ENCODE measurements around the gene ZBTB49. TPM values are rescaled to one million over a fixed set of nuclear protein-coding genes. Genes with fewer than 3 reads are reported as not detected.

Gene ZBTB49
- total RNA-seq, 2 donors from 2014 or later: 6.4 to 8.2 TPM

GRCh38 chr4:4260185-4260751 lies 29.8 kb upstream of the ZBTB49 start:
- no peak overlapping the region for H3K4me3 Mint-ChIP-seq
- H3K27ac Mint-ChIP-seq: no peak overlapping the region
- no peaks in the 10 kb centered on the region for H3K36me3 Mint-ChIP-seq (ENCODE audit: insufficient read depth in 2 of 2)
- no peaks in the 10 kb centered on the region for H3K9me3 Mint-ChIP-seq
- no peaks in the 10 kb centered on the region for H3K4me1 Mint-ChIP-seq (ENCODE audit: low read depth)
- no peaks in the 10 kb centered on the region for H3K27me3 Mint-ChIP-seq (ENCODE audit: low read depth)
- DNase-seq (peak in 1 of 2 donors; percentile 5), ATAC-seq (replicated peaks in 1 of 2) (peak; percentile 95 to 98)

- Mint-ChIP-seq H3K4me3 (no peak overlapping the region), H3K27me3 (ENCODE audit: low read depth) (no peaks in the 10 kb centered on the region), H3K4me1 (ENCODE audit: low read depth) (no peaks in the 10 kb centered on the region), H3K9me3 (no peaks in the 10 kb centered on the region), H3K27ac (peak overlapping the region; percentile 61), H3K36me3 (ENCODE audit: insufficient read depth in 2 of 2) (peaks cover 5 to 22% of the 10 kb centered on the region in 2 donors)
- DNase-seq (no peak), ATAC-seq (replicated peaks in 1 of 2) (no peak)
Measured at GRCh38 chr4:4267981-4268380, 22.1 kb upstream of the ZBTB49 start.

- Mint-ChIP-seq H3K4me3 (peak overlapping the region in 1 of 2 donors; percentile 74), H3K9me3 (no peaks in the 10 kb centered on the region), H3K27me3 (ENCODE audit: low read depth) (no peaks in the 10 kb centered on the region), H3K27ac (peak overlapping the region; percentile 49), H3K4me1 (ENCODE audit: low read depth) (no peaks in the 10 kb centered on the region), H3K36me3 (ENCODE audit: insufficient read depth in 2 of 2) (peaks cover 5 to 24% of the 10 kb centered on the region in 2 donors)
- DNase-seq (no peak), ATAC-seq (replicated peaks in 1 of 2) (peak in 1 of 2 donors; percentile 16)
Measured at GRCh38 chr4:4268776-4269175, 21.3 kb upstream of the ZBTB49 start.

DNA sequence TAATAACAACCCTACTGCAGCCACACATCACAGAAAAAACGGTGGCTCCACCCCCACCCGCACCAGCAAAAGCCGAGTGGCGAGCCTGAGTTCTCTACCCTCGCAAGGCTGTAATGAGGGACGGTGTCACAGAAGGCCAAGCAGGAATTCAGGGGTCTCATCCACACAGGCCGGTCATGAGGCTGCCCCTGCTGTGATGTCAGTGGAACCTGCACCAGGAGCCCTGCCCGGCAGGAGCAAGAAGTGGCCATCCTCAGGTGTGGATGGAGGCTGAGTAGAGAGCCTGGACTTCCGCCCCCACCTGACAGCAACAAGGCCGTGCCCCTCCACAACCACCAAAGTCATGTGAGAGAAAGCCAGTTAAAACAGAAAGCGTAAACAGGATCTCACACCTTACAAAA lies 20.7 kb upstream of the ZBTB49 start:
- DNase-seq: peak in 1 of 2 donors; percentile 9
- ATAC-seq (replicated peaks in 1 of 2): peak in 1 of 2 donors; percentile 74
- Mint-ChIP-seq H3K9me3 (no peaks in the 10 kb centered on the region), H3K36me3 (ENCODE audit: insufficient read depth in 2 of 2) (peaks cover 5 to 27% of the 10 kb centered on the region in 2 donors), H3K27ac (peak overlapping the region; percentile 49), H3K4me1 (ENCODE audit: low read depth) (no peaks in the 10 kb centered on the region), H3K4me3 (peak overlapping the region in 1 of 2 donors; percentile 74), H3K27me3 (ENCODE audit: low read depth) (no peaks in the 10 kb centered on the region)

DNA sequence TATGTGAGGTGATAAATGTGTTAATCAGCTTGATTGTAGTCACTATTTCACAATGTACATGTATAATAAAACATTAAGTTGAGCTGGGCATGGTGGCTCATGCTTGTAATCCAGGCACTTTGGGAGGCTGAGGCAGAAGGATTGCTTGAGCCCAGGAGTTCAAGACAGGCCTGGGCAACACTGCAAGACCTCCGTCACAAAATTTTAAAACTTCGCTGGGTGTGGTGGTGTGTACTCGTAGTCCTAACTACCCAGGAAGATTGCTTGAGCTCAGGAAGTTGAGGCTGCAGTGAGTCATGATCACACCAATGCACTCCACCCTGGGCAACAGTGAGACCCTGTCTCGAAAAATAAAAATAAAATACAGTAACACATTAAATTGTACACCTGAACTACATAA lies 20.2 kb upstream of the ZBTB49 start:
- Mint-ChIP-seq H3K27ac (peak overlapping the region; percentile 49), H3K36me3 (ENCODE audit: insufficient read depth in 2 of 2) (peaks cover 6 to 32% of the 10 kb centered on the region in 2 donors), H3K9me3 (no peaks in the 10 kb centered on the region), H3K4me3 (peak overlapping the region in 1 of 2 donors; percentile 74), H3K4me1 (ENCODE audit: low read depth) (no peaks in the 10 kb centered on the region), H3K27me3 (ENCODE audit: low read depth) (no peaks in the 10 kb centered on the region)
- ATAC-seq (replicated peaks in 1 of 2) (peak in 1 of 2 donors; percentile 70), DNase-seq (no peak)

GRCh38 chr4:4270529-4270928 lies 19.5 kb upstream of the ZBTB49 start:
- ATAC-seq (replicated peaks in 1 of 2): no peak
- Mint-ChIP-seq H3K4me1 (ENCODE audit: low read depth) (no peaks in the 10 kb centered on the region), H3K27ac (peak overlapping the region; percentile 72), H3K4me3 (peak overlapping the region in 1 of 2 donors; percentile 25), H3K27me3 (ENCODE audit: low read depth) (no peaks in the 10 kb centered on the region), H3K36me3 (ENCODE audit: insufficient read depth in 2 of 2) (peaks cover 6 to 33% of the 10 kb centered on the region in 2 donors), H3K9me3 (no peaks in the 10 kb centered on the region)
- DNase-seq: no peak

GRCh38 chr4:4271912-4272311 lies 18.1 kb upstream of the ZBTB49 start:
- Mint-ChIP-seq H3K4me1 (ENCODE audit: low read depth) (no peaks in the 10 kb centered on the region), H3K4me3 (no peak overlapping the region), H3K27me3 (ENCODE audit: low read depth) (no peaks in the 10 kb centered on the region), H3K9me3 (no peaks in the 10 kb centered on the region), H3K36me3 (ENCODE audit: insufficient read depth in 2 of 2) (peaks cover 5 to 40% of the 10 kb centered on the region in 2 donors), H3K27ac (peak overlapping the region; percentile 14)
- DNase-seq (no peak), ATAC-seq (replicated peaks in 1 of 2) (no peak)

DNA sequence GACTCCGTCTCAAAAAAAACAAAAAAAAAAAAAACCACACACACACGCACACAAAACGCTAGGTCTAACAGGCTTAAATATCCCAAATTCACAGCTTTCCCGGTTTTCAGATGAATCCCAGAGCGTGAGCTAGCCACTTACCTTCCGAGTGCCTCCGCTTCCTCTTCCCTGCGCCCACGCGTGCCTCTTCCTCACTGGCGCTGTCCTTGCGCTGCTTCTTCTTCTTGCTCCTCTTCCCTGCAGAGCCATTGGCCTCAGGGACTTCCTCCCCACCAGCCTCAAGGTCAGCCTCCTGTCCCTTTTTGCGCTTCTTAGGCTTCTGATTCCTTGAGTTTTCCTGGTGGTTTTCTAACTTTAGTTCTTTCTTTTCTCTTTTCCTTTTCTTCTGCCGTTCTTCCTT lies 15.8 kb upstream of the ZBTB49 start:
- no peak overlapping the region for H3K4me3 Mint-ChIP-seq
- DNase-seq (no peak), ATAC-seq (replicated peaks in 1 of 2) (no peak)
- peaks cover 6 to 37% of the 10 kb centered on the region in 2 donors for H3K36me3 Mint-ChIP-seq (ENCODE audit: insufficient read depth in 2 of 2)
- peak overlapping the region; percentile 16 for H3K27ac Mint-ChIP-seq
- no peaks in the 10 kb centered on the region for H3K4me1 Mint-ChIP-seq (ENCODE audit: low read depth)
- no peaks in the 10 kb centered on the region for H3K9me3 Mint-ChIP-seq
- H3K27me3 Mint-ChIP-seq (ENCODE audit: low read depth): no peaks in the 10 kb centered on the region

DNA sequence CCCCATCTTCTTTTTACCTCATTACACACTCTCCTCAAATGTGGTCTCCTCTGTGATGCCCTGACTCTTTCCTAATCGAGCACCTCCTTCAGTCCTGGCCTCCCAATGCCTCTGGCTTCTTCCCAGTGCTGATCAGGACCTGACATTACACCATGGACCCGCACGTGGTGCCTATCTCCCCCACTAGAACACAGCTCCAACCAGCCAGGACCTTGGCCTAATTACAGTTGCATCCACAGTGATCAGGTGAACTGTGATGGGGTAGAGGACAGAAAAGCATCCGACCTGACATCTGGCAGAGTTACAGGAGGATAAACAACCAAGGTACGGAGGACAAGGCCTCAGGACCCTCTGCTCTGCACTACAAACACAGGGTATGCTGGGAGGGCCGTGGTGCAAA lies 12.5 kb upstream of the ZBTB49 start:
- Mint-ChIP-seq H3K4me3 (no peak overlapping the region), H3K27me3 (ENCODE audit: low read depth) (no peaks in the 10 kb centered on the region), H3K36me3 (ENCODE audit: insufficient read depth in 2 of 2) (peaks cover 4 to 39% of the 10 kb centered on the region in 2 donors), H3K4me1 (ENCODE audit: low read depth) (no peaks in the 10 kb centered on the region), H3K9me3 (no peaks in the 10 kb centered on the region), H3K27ac (no peak overlapping the region)
- ATAC-seq (replicated peaks in 1 of 2) (no peak), DNase-seq (no peak)

GRCh38 chr4:4281787-4282186 lies 8.3 kb upstream of the ZBTB49 start:
- Mint-ChIP-seq H3K4me3 (no peak overlapping the region), H3K36me3 (ENCODE audit: insufficient read depth in 2 of 2) (peaks cover 2 to 28% of the 10 kb centered on the region in 2 donors), H3K4me1 (ENCODE audit: low read depth) (peaks cover 2% of the 10 kb centered on the region), H3K27me3 (ENCODE audit: low read depth) (no peaks in the 10 kb centered on the region), H3K9me3 (no peaks in the 10 kb centered on the region), H3K27ac (peak overlapping the region; percentile 8)
- no peak for ATAC-seq (replicated peaks in 1 of 2)
- no peak for DNase-seq

DNA sequence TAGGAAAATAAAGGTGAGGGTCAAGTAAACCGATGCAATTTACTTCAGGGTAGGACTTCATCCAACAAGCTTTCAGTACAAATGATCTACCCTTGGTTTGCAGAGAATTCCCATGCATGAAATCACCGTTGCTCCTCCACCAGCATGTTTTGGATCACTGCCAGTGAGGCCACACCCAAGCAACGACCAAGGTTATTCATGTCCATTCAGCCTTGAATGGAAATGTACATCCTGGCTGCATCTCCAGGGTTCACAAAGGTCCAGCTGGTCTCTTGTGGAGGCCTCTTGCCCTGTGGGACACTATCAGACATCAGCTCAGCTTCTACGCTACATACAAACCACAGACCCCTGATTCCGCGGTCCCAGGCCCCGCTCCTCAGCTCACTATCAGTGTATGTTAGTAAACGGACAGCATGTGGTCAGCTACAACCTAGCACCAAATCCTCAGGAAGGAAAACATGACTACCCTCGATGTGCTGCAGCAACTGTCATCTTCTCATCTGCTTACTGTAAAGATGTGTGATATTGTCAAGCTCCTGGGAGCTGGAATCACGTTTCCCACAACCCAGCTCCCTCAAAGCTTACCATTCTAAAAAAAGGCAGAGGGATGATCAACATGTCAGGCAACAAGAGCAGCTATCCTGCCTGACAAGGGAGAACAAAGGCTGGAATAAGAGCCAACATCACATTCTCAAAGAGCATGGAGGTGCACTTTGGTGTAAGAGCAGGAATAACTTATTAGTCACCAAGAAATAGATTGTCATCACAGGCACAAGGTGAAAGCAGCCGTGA lies 5.0 kb upstream of the ZBTB49 start:
- Mint-ChIP-seq H3K9me3 (no peaks in the 10 kb centered on the region), H3K4me1 (ENCODE audit: low read depth) (peaks cover 29% of the 10 kb centered on the region), H3K4me3 (no peak overlapping the region), H3K27ac (no peak overlapping the region), H3K27me3 (ENCODE audit: low read depth) (no peaks in the 10 kb centered on the region), H3K36me3 (ENCODE audit: insufficient read depth in 2 of 2) (peaks cover 0 to 16% of the 10 kb centered on the region in 2 donors)
- no peak for DNase-seq
- no peak for ATAC-seq (replicated peaks in 1 of 2)

DNA sequence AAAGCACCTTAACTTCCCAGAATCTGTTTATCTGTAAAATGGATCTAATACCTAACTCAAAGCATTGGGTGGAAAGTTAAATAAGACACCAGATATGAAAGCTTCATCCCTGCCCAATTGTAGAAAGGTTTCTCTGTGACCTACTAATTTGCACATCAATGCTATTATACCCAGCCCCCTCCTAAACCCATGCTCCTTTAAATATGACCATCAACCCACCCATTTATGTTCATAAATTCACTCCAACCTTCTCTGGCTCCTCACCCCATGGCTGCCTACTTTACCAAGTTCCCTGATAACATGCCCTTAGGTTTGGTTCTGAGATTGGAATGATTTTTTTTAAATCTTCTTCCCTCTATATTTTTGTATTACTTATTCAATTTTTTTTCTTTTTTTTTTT lies 2.0 kb upstream of the ZBTB49 start:
- DNase-seq (no peak), ATAC-seq (replicated peaks in 1 of 2) (no peak)
- peak overlapping the region; percentile 74 for H3K27ac Mint-ChIP-seq
- H3K36me3 Mint-ChIP-seq (ENCODE audit: insufficient read depth in 2 of 2): peaks cover 0 to 6% of the 10 kb centered on the region in 2 donors
- H3K9me3 Mint-ChIP-seq: no peaks in the 10 kb centered on the region
- no peaks in the 10 kb centered on the region for H3K27me3 Mint-ChIP-seq (ENCODE audit: low read depth)
- H3K4me3 Mint-ChIP-seq: peak overlapping the region; percentile 15 to 97
- H3K4me1 Mint-ChIP-seq (ENCODE audit: low read depth): peaks cover 43% of the 10 kb centered on the region

DNA sequence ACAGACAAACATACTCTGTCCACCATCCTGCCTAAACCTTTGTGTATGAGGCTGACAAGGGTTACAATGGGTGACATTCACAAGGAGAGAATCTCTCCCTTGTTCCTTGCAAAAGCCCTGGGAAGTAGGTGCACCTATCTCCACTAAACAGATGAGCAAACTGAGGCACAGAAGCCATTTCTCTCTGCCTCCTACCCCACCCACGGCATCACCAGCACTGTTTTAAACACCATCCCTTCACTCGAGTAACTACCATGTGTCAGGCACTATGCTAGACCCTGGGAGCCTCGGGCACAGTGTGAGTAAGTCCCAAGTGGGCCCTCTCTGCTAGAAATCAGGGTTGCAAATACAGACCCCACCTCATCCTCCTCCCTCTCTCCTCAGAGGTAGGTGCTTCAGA lies 996 bp upstream of the ZBTB49 start:
- Mint-ChIP-seq H3K4me1 (ENCODE audit: low read depth) (peaks cover 43% of the 10 kb centered on the region), H3K27ac (peak overlapping the region; percentile 66), H3K27me3 (ENCODE audit: low read depth) (no peaks in the 10 kb centered on the region), H3K36me3 (ENCODE audit: insufficient read depth in 2 of 2) (peaks cover 0 to 5% of the 10 kb centered on the region in 2 donors), H3K4me3 (peak overlapping the region; percentile 95 to 97), H3K9me3 (no peaks in the 10 kb centered on the region)
- DNase-seq (no peak), ATAC-seq (replicated peaks in 1 of 2) (no peak)

Data from activated T-cell treated with anti-CD3 and anti-CD28 coated beads, Interleukin-2, amount 50 U/mL, for 72 hours (primary cell).